HEK293 (cell line): ENCODE measurements around the gene LAMTOR4.

Experiments
- ATF2 ChIP-seq: fragments of 450-650 bp; formaldehyde crosslinking; IDR thresholded peaks from 2 replicates; pipeline ENCODE4 v1.5.1; 2016; ENCODE audit warnings: missing biosample characterization, missing genetic modification characterization, low read depth
- BCL11A ChIP-seq: fragments of 450-650 bp; formaldehyde crosslinking; IDR thresholded peaks from 2 replicates; pipeline ENCODE4 v1.5.1; 2016; ENCODE audit warnings: low read depth, missing biosample characterization, missing genetic modification characterization
- CTCF ChIP-seq: fragments of 450-650 bp; formaldehyde crosslinking; IDR thresholded peaks from 2 replicates; pipeline ENCODE4 v1.5.1; 2016; ENCODE audit warnings: missing biosample characterization, missing genetic modification characterization
- KLF9 ChIP-seq: fragments of 450-650 bp; formaldehyde crosslinking; IDR thresholded peaks from 2 replicates; pipeline ENCODE4 v1.5.1; 2016; ENCODE audit warnings: missing biosample characterization, missing genetic modification characterization, low read depth
- REST ChIP-seq: fragments of 450-650 bp; formaldehyde crosslinking; IDR thresholded peaks from 2 replicates; pipeline ENCODE4 v1.5.1; 2016; ENCODE audit warnings: missing biosample characterization, missing genetic modification characterization
- SALL2 ChIP-seq: fragments of 450-650 bp; formaldehyde crosslinking; IDR thresholded peaks from 2 replicates; pipeline ENCODE4 v1.5.0; 2017; ENCODE audit warnings: missing biosample characterization, mild to moderate bottlenecking, missing genetic modification characterization, borderline replicate concordance
- YY1 ChIP-seq: fragments of 450-650 bp; formaldehyde crosslinking; IDR thresholded peaks from 2 replicates; pipeline ENCODE4 v1.5.1; 2018; ENCODE audit warnings: missing biosample characterization, missing genetic modification characterization
- ZNF239 ChIP-seq: fragments of 450-650 bp; formaldehyde crosslinking; IDR thresholded peaks from 2 replicates; pipeline ENCODE4 v1.5.1; 2016; ENCODE audit warnings: missing biosample characterization, missing genetic modification characterization
- ZNF274 ChIP-seq, 2 experiments: fragments of 200-500 bp in 1 of 2; fragments of 450-650 bp in 1 of 2; sonication (Bioruptor generic) in 1 of 2; formaldehyde crosslinking in 1 of 2; IDR thresholded peaks; 2 replicates each; pipeline versions ENCODE4 v1.5.1 to v1.6.1; 2014 to 2016; ENCODE audit warnings: borderline replicate concordance in 1 of 2, inconsistent platforms in 1 of 2, low read length in 1 of 2, missing biosample characterization in 1 of 2, missing genetic modification characterization in 1 of 2
- ZNF354C ChIP-seq: fragments of 450-650 bp; formaldehyde crosslinking; IDR thresholded peaks from 2 replicates; pipeline ENCODE4 v1.5.1; 2016; ENCODE audit warnings: missing biosample characterization, missing genetic modification characterization, low read depth, borderline replicate concordance
- ZNF549 ChIP-seq: fragments of 450-650 bp; IDR thresholded peaks from 2 replicates; pipeline ENCODE4 v1.5.1; 2018; ENCODE audit warnings: missing biosample characterization, missing genetic modification characterization, mild to moderate bottlenecking, inconsistent platforms, moderate library complexity
- ZNF558 ChIP-seq: fragments of 450-650 bp; formaldehyde crosslinking; IDR thresholded peaks from 2 replicates; pipeline ENCODE4 v1.5.1; 2016; ENCODE audit warnings: missing biosample characterization, missing genetic modification characterization
- ZSCAN18 ChIP-seq: fragments of 450-650 bp; formaldehyde crosslinking; IDR thresholded peaks from 2 replicates; pipeline ENCODE4 v1.5.1; 2016; ENCODE audit warnings: missing biosample characterization, missing genetic modification characterization

GRCh38 chr7:100132697-100133151 is 16.0 kb upstream of the LAMTOR4 start:
- TF ChIP-seq ATF2 (tag by site-specific recombination) = no peak
- peak; percentile 94 for TF ChIP-seq CTCF (tag by site-specific recombination)
- no peak for TF ChIP-seq ZNF549 (tag by site-specific recombination)
- no peak for TF ChIP-seq ZNF274 (IDR thresholded peaks at IDR 0.05; ENCODE audit: low read length)
- TF ChIP-seq ZNF274 (tag by site-specific recombination; IDR thresholded peaks at IDR 0.05; ENCODE audit: borderline replicate concordance) = no peak
- TF ChIP-seq KLF9 (tag by site-specific recombination) = no peak
- no peak for TF ChIP-seq ZNF354C
- no peak for TF ChIP-seq SALL2 (tag by site-specific recombination)
- no peak for TF ChIP-seq ZSCAN18
- 0 out of 2 replicates have a peak, but pooled peaks have one; percentile 5 for TF ChIP-seq BCL11A (tag by site-specific recombination)
- no peak for TF ChIP-seq REST
- TF ChIP-seq ZNF239 (tag by site-specific recombination) = no peak
- no peak for TF ChIP-seq YY1
- no peak for TF ChIP-seq ZNF558 (tag by site-specific recombination)
